H1 (cell line): Measurements from ENCODE around the gene AGT. TPM values are rescaled to one million over a fixed set of nuclear protein-coding genes. Genes with fewer than 3 reads are reported as not detected.

Experiments used
- CTCF ChIA-PET: fragments of 300-600 bp; sonication (Branson Sonifier 250); formaldehyde crosslinking; loops from one replicate; lab custom pipeline; 2021; ENCODE audit not compliant: partially characterized antibody; lab: Charles Lee
- POLR2A ChIA-PET: fragments of 300-600 bp; sonication (Branson Sonifier 250); formaldehyde crosslinking; loops from one replicate; lab custom pipeline; 2021; ENCODE audit warnings: inconsistent platforms; ENCODE audit not compliant: partially characterized antibody; lab: Charles Lee
- DNase-seq, 2 experiments: peaks; one replicate each; pipeline versions ENCODE4 v3.0.0 to v3.0.0-alpha.2; 2010 to 2022; ENCODE audit warnings: low spot score in 2 of 2, low read depth in 1 of 2, mixed read lengths in 1 of 2
- FAIRE-seq: peaks from 2 replicates; lab custom pipeline; 2011; peaks lifted over from hg19 to GRCh38; lab: Jason Lieb, UNC
- H2AFZ ChIP-seq: 2 replicates; pipeline ENCODE4 v1.8.1; 2012; ENCODE audit warnings: low read length, inconsistent platforms
- H2AK5ac ChIP-seq: 2 replicates; pipeline ENCODE4 v1.6.1; 2013; ENCODE audit warnings: low read depth, low read length
- H2BK120ac ChIP-seq: replicated peaks from 2 replicates; pipeline ENCODE3; 2013; ENCODE audit warnings: low read depth, low read length, inconsistent platforms
- H2BK12ac ChIP-seq: 2 replicates; pipeline ENCODE4 v1.6.1; 2013; ENCODE audit warnings: low read depth, low read length
- H2BK15ac ChIP-seq: 2 replicates; pipeline ENCODE4 v1.6.1; 2013; ENCODE audit warnings: low read length
- H2BK20ac ChIP-seq: 2 replicates; pipeline ENCODE4 v1.6.1; 2013; ENCODE audit warnings: low read length
- H2BK5ac ChIP-seq: 2 replicates; pipeline ENCODE4 v1.6.1; 2013; ENCODE audit warnings: low read depth, low read length
- H3K14ac ChIP-seq: 2 replicates; pipeline ENCODE4 v1.6.1; 2013; ENCODE audit warnings: inconsistent platforms; ENCODE audit not compliant: insufficient read length
- H3K18ac ChIP-seq: 2 replicates; pipeline ENCODE4 v1.6.1; 2013; ENCODE audit warnings: low read length; ENCODE audit errors: extremely low read depth
- H3K23ac ChIP-seq: 2 replicates; pipeline ENCODE4 v1.6.1; 2013; ENCODE audit warnings: inconsistent platforms; ENCODE audit not compliant: insufficient read length
- H3K23me2 ChIP-seq: 2 replicates; pipeline ENCODE4 v1.6.1; 2013; ENCODE audit warnings: low read depth, low read length
- H3K27ac ChIP-seq: 2 replicates; pipeline ENCODE4 v1.6.1; 2011; ENCODE audit warnings: low read depth, low read length, inconsistent platforms
- H3K27me3 ChIP-seq, 4 experiments: replicated peaks in 1 of 4; 1 replicate in 1 of 4; 2 replicates in 3 of 4; pipeline versions ENCODE4 v1.6.1 to v1.8.1; 2011 to 2013; ENCODE audit warnings: low read length in 3 of 4, mild to moderate bottlenecking in 3 of 4, inconsistent platforms in 2 of 4, mixed read lengths in 2 of 4, moderate library complexity in 1 of 4; ENCODE audit not compliant: control insufficient read depth in 3 of 4, insufficient read depth in 3 of 4; ENCODE audit errors: extremely low read depth in 1 of 4
- H3K36me3 ChIP-seq, 4 experiments: 2 replicates each; pipeline versions ENCODE4 v1.6.1 to v1.8.1; 2011 to 2013; ENCODE audit warnings: mild to moderate bottlenecking in 4 of 4, low read length in 3 of 4, moderate library complexity in 2 of 4, control low read depth in 1 of 4, inconsistent platforms in 1 of 4; ENCODE audit not compliant: insufficient read depth in 4 of 4, control insufficient read depth in 2 of 4
- H3K4ac ChIP-seq: replicated peaks from 2 replicates; pipeline ENCODE3; 2013; ENCODE audit warnings: low read length, low read depth, mixed read lengths, inconsistent platforms; ENCODE audit not compliant: insufficient read length
- H3K4me1 ChIP-seq, 4 experiments: replicated peaks in 1 of 4; 1 replicate in 1 of 4; 2 replicates in 3 of 4; pipeline versions ENCODE4 v1.6.1 to v1.8.1; 2011 to 2013; ENCODE audit warnings: low read length in 3 of 4, inconsistent platforms in 2 of 4, mixed read lengths in 1 of 4; ENCODE audit not compliant: insufficient read depth in 4 of 4, control insufficient read depth in 3 of 4
- H3K4me2 ChIP-seq, 2 experiments: 2 replicates each; pipeline versions ENCODE4 v1.6.1 to v1.8.1; 2011 to 2013; ENCODE audit warnings: low read depth in 2 of 2, low read length in 2 of 2, control low read depth in 1 of 2, inconsistent platforms in 1 of 2, mild to moderate bottlenecking in 1 of 2; ENCODE audit not compliant: insufficient read depth in 1 of 2
- H3K4me3 ChIP-seq, 4 experiments: fragments of 200-600, 300-600 bp in 1 of 4; sonication (generic), shearing (Covaris generic), sonication (Bioruptor Twin) in 1 of 4; 2 replicates each; pipeline versions ENCODE4 v1.5.1 to v1.8.1; 2011 to 2016; ENCODE audit warnings: low read length in 4 of 4, low read depth in 3 of 4, control low read depth in 2 of 4, inconsistent platforms in 2 of 4, mild to moderate bottlenecking in 2 of 4, mixed read lengths in 1 of 4, moderate library complexity in 1 of 4; ENCODE audit not compliant: insufficient read depth in 2 of 4; ENCODE audit errors: extremely low read depth in 1 of 4
- H3K56ac ChIP-seq: replicated peaks from 2 replicates; pipeline ENCODE3; 2013; ENCODE audit warnings: low read depth, mild to moderate bottlenecking, mixed read lengths, low read length, inconsistent platforms; ENCODE audit not compliant: insufficient read length
- H3K79me1 ChIP-seq: 2 replicates; pipeline ENCODE4 v1.6.1; 2013; ENCODE audit warnings: low read depth, low read length, control low read depth
- H3K79me2 ChIP-seq, 2 experiments: 2 replicates each; pipeline versions ENCODE4 v1.6.1 to v1.8.1; 2012 to 2013; ENCODE audit warnings: low read length in 2 of 2, mild to moderate bottlenecking in 2 of 2, inconsistent platforms in 1 of 2; ENCODE audit not compliant: insufficient read depth in 2 of 2, control insufficient read depth in 1 of 2
- H3K9ac ChIP-seq, 4 experiments: replicated peaks in 1 of 4; 1 replicate in 1 of 4; 2 replicates in 3 of 4; pipeline versions ENCODE4 v1.6.1 to v1.8.1; 2011 to 2013; ENCODE audit warnings: low read depth in 3 of 4, low read length in 3 of 4, control low read depth in 2 of 4, mild to moderate bottlenecking in 2 of 4, moderate library complexity in 2 of 4, inconsistent platforms in 1 of 4; ENCODE audit errors: extremely low read depth in 1 of 4
- H3K9me3 ChIP-seq, 2 experiments: 2 replicates each; pipeline versions ENCODE4 v1.6.1 to v1.8.1; 2012 to 2013; ENCODE audit warnings: mild to moderate bottlenecking in 2 of 2, moderate library complexity in 2 of 2, control low read depth in 1 of 2, inconsistent platforms in 1 of 2, low read depth in 1 of 2, low read length in 1 of 2, mixed read lengths in 1 of 2; ENCODE audit not compliant: insufficient read depth in 2 of 2
- H4K20me1 ChIP-seq, 2 experiments: replicated peaks in 1 of 2; 2 replicates each; pipeline versions ENCODE3 to v1.8.1; 2011 to 2013; ENCODE audit warnings: inconsistent platforms in 2 of 2, low read length in 2 of 2, mild to moderate bottlenecking in 1 of 2; ENCODE audit not compliant: insufficient read depth in 2 of 2, control insufficient read depth in 1 of 2
- H4K5ac ChIP-seq: 2 replicates; pipeline ENCODE4 v1.6.1; 2013; ENCODE audit warnings: low read length, low read depth, mixed read lengths, inconsistent platforms; ENCODE audit not compliant: insufficient read length
- H4K8ac ChIP-seq: 2 replicates; pipeline ENCODE4 v1.8.0; 2013; ENCODE audit warnings: mild to moderate bottlenecking, moderate library complexity, low read length, inconsistent platforms; ENCODE audit not compliant: insufficient read depth; ENCODE audit errors: extremely low read depth
- H4K91ac ChIP-seq: replicated peaks from 2 replicates; pipeline ENCODE3; 2013; ENCODE audit warnings: low read length, mixed read lengths, inconsistent platforms; ENCODE audit not compliant: insufficient read length
- BCL11A ChIP-seq, 2 experiments: IDR thresholded peaks; one replicate each; pipeline ENCODE4 v1.6.1; 2011; ENCODE audit warnings: low read depth in 2 of 2, low read length in 2 of 2, mild to moderate bottlenecking in 2 of 2
- CREB1 ChIP-seq: IDR thresholded peaks from 2 replicates; pipeline ENCODE4 v1.6.1; 2012; ENCODE audit warnings: inconsistent platforms
- CTCF ChIP-seq, 3 experiments: IDR thresholded peaks; 1 replicate in 2 of 3; 2 replicates in 1 of 3; pipeline versions ENCODE4 v1.5.1 to v1.6.1; 2011; ENCODE audit warnings: low read length in 3 of 3, mild to moderate bottlenecking in 3 of 3, inconsistent platforms in 2 of 3, low read depth in 1 of 3, moderate library complexity in 1 of 3; ENCODE audit not compliant: insufficient read depth in 1 of 3; ENCODE audit errors: control extremely low read depth in 1 of 3
- EZH2 ChIP-seq: fragments of 200-600 bp; sonication (generic); IDR thresholded peaks from 2 replicates; pipeline ENCODE4 v1.7.1; 2012; ENCODE audit warnings: low read depth, mild to moderate bottlenecking, moderate library complexity, low read length, inconsistent platforms; ENCODE audit not compliant: severe bottlenecking
- GABPA ChIP-seq: IDR thresholded peaks from 2 replicates; pipeline ENCODE4 v1.6.1; 2011; ENCODE audit warnings: mild to moderate bottlenecking, low read length, moderate library complexity, borderline replicate concordance; ENCODE audit not compliant: insufficient read depth
- HDAC6 ChIP-seq: IDR thresholded peaks from one replicate; pipeline ENCODE4 v1.7.1; 2012; ENCODE audit warnings: low read depth, mild to moderate bottlenecking, inconsistent platforms, low read length, moderate library complexity
- KDM1A ChIP-seq: fragments of 200-600, 300-600 bp; sonication (generic); IDR thresholded peaks from 2 replicates; pipeline ENCODE4 v1.7.1; 2016; ENCODE audit warnings: mild to moderate bottlenecking, low read length, borderline replicate concordance
- SAP30 ChIP-seq: fragments of 300-600 bp; sonication (generic); IDR thresholded peaks from 2 replicates; pipeline ENCODE4 v1.7.1; 2012; ENCODE audit warnings: low read length, moderate library complexity, mild to moderate bottlenecking, inconsistent platforms; ENCODE audit not compliant: insufficient read depth, insufficient replicate concordance
- SIX5 ChIP-seq: IDR thresholded peaks from 2 replicates; pipeline ENCODE4 v1.6.1; 2011; ENCODE audit warnings: mild to moderate bottlenecking, low read depth, low read length
- TAF7 ChIP-seq: optimal IDR thresholded peaks from 2 replicates; pipeline ENCODE3; 2011; ENCODE audit warnings: low read depth, mild to moderate bottlenecking, inconsistent platforms, low read length, moderate library complexity, borderline replicate concordance
- TBP ChIP-seq: IDR thresholded peaks from 2 replicates; pipeline ENCODE4 v1.6.1; 2011; ENCODE audit warnings: low read depth, low read length, improper control_type of control experiment
- ZNF274 ChIP-seq: IDR thresholded peaks from 2 replicates; pipeline ENCODE4 v1.7.0; 2012; ENCODE audit warnings: low read length, borderline replicate concordance; ENCODE audit errors: extremely low read depth
- whole genome bisulfite sequencing, 2 experiments: shearing (Covaris generic) in 1 of 2; methylation state at CpG; one replicate each; pipeline versions ENCODE4 v1.1.6 to v1.1.7; 2013 to 2015; ENCODE audit warnings: low lambda C conversion rate in 2 of 2, mixed read lengths in 2 of 2, inconsistent platforms in 1 of 2, low coverage in 1 of 2, missing lambda C conversion rate in 1 of 2; ENCODE audit not compliant: insufficient replicate concordance in 2 of 2, insufficient coverage in 1 of 2, insufficient read length in 1 of 2; ENCODE audit errors: extremely low coverage in 1 of 2, missing lambda C conversion rate in 1 of 2; 5-methylcytosine and 5-hydroxymethylcytosine counted together
- polyA plus RNA-seq, 7 experiments: library from polyadenylated mRNA; depleted of rRNA in 3 of 7; stranded (reverse) in 5 of 7; unstranded in 2 of 7; fragments of >200 nt in 5 of 7; fragments of 200-250 nt in 2 of 7; gene quantifications; 1 replicate in 5 of 7; 2 replicates in 1 of 7; 4 replicates in 1 of 7; pipeline versions ENCODE4 v1.2.1 to v1.2.3, GENCODE V29; 2011 to 2013; ENCODE audit warnings: missing spikeins in 2 of 7, mixed read lengths in 2 of 7
- total RNA-seq: library from RNA; stranded (reverse); fragmentation: NEBNext Ultra II Directional; extraction: Animal tissue kit (Norgen Biotek cat#: 25700); gene quantifications from 2 replicates; pipeline ENCODE4 v1.2.1, GENCODE V29; 2021

The AGT gene
- total and polyA plus RNA-seq, 2 of the 8 experiments (the other 6 are each of a cell fraction or from before 2014, with no cell fraction given): 0.20 TPM; not detected in 1

GRCh38 chr1:230690101-230690500, 23.8 kb downstream of the AGT start:
- Histone ChIP-seq H3K27me3 (no peaks in the 10 kb centered on the region), H3K79me2 (no peaks in the 10 kb centered on the region), H3K18ac (no peak overlapping the region), H3K23me2 (no peaks in the 10 kb centered on the region), H2BK20ac (no peak overlapping the region), H2BK12ac (no peak overlapping the region), H4K5ac (no peak overlapping the region), H2AFZ (no peak overlapping the region), H3K4me3 (no peak overlapping the region), H3K56ac (no peak overlapping the region), H3K36me3 (peaks cover 16 to 73% (median 40%) of the 10 kb centered on the region in 4 experiments), H3K4me2 (no peak overlapping the region), H2AK5ac (no peak overlapping the region), H2BK15ac (no peak overlapping the region), H3K9ac (no peak overlapping the region), H3K4me1 (peaks cover 0 to 7% (median 1%) of the 10 kb centered on the region in 4 experiments; a peak in 1 of 7 replicates), H3K27ac (no peak overlapping the region), H2BK5ac (no peak overlapping the region), H4K91ac (no peak overlapping the region), H3K4ac (no peak overlapping the region), H3K23ac (no peak overlapping the region), H4K8ac (no peak overlapping the region), H4K20me1 (peaks cover 0 to 1% of the 10 kb centered on the region in 2 experiments), H3K14ac (no peak overlapping the region), H3K9me3 (no peaks in the 10 kb centered on the region), H2BK120ac (no peak overlapping the region), H3K79me1 (no peaks in the 10 kb centered on the region)
- DNase-seq (no peak), FAIRE-seq (no peak)
- WGBS, 2 experiments: 86% methylated on average over 9 of the region's 9 CpGs; no CpG with 5 or more reads in 1 of the 2 experiments
- ChIA-PET POLR2A (no interaction called here), CTCF (interaction anchor here (2.1 kb wide), 1 partner anchor 48 kb away, joined by 9 read pairs; the partner anchor contains the start of gene COG2)
- TF ChIP-seq SAP30: no peak
- TF ChIP-seq BCL11A (IDR thresholded peaks at IDR 0.05; ENCODE audit: low read depth in 2 of 2, low read length in 2 of 2): no peak
- no peak for TF ChIP-seq CTCF (IDR thresholded peaks at IDR 0.05; ENCODE audit: control extremely low read depth in 1 of 3, insufficient read depth in 1 of 3, low read depth in 1 of 3, low read length in 3 of 3)
- no peak for TF ChIP-seq TAF7
- TF ChIP-seq GABPA: no peak
- no peak for TF ChIP-seq ZNF274
- TF ChIP-seq CREB1: no peak
- TF ChIP-seq TBP: no peak
- no peak for TF ChIP-seq KDM1A
- no peak for TF ChIP-seq EZH2
- no peak for TF ChIP-seq SIX5
- TF ChIP-seq HDAC6: no peak
